Kidney (tissue), 14 donors: Measurements from ENCODE around the gene THOC7. TPM values are rescaled to one million over a fixed set of nuclear protein-coding genes. Genes with fewer than 3 reads are reported as not detected.

Source experiments
- DNase-seq, 5 donors: peaks; one replicate each; pipeline ENCODE4 v3.0.0-alpha.2; 2013 to 2020
- FAIRE-seq: peaks from 2 replicates; lab custom pipeline; 2012; peaks lifted over from hg19 to GRCh38; lab: Jason Lieb, UNC
- H3K27ac ChIP-seq, 2 donors: one replicate each; pipeline ENCODE4 v1.7.0; 2013; ENCODE audit warnings: low read depth in 2 of 2, low read length in 2 of 2, inconsistent platforms in 1 of 2
- H3K27me3 ChIP-seq: one replicate; pipeline ENCODE4 v1.7.1; 2013; ENCODE audit warnings: low read length, inconsistent platforms; ENCODE audit not compliant: control insufficient read depth, insufficient read depth
- H3K36me3 ChIP-seq, 3 donors: one replicate each; pipeline versions ENCODE4 v1.7.0 to v1.7.1; 2013; ENCODE audit warnings: low read length in 3 of 3, control low read depth in 1 of 3, inconsistent platforms in 1 of 3; ENCODE audit not compliant: insufficient read depth in 3 of 3, control insufficient read depth in 2 of 3
- H3K4me1 ChIP-seq, 3 donors: one replicate each; pipeline versions ENCODE4 v1.7.0 to v1.7.1; 2013; ENCODE audit warnings: low read length in 3 of 3, inconsistent platforms in 1 of 3, low read depth in 1 of 3; ENCODE audit not compliant: control insufficient read depth in 2 of 3, insufficient read depth in 2 of 3
- H3K4me3 ChIP-seq, 3 donors: one replicate each; pipeline versions ENCODE4 v1.7.0 to v1.8.1; 2013; ENCODE audit warnings: low read length in 3 of 3, control low read depth in 1 of 3, inconsistent platforms in 1 of 3
- H3K9ac ChIP-seq, 3 donors: one replicate each; pipeline versions ENCODE4 v1.7.0 to v1.7.1; 2013; ENCODE audit warnings: low read length in 3 of 3, control low read depth in 1 of 3, inconsistent platforms in 1 of 3
- H3K9me3 ChIP-seq, 3 donors: one replicate each; pipeline versions ENCODE4 v1.7.0 to v1.7.1; 2013; ENCODE audit warnings: low read length in 3 of 3, control low read depth in 1 of 3, inconsistent platforms in 1 of 3; ENCODE audit not compliant: control insufficient read depth in 2 of 3, insufficient read depth in 1 of 3
- intact Hi-C: fragments of 100-400 bp; cut with DNase I; formaldehyde crosslinking; loops from one replicate; pipeline ENCODE4 v1.11.1; 2022
- polyA plus RNA-seq: library from polyadenylated mRNA; stranded (reverse); fragments of 350-450 nt; fragmentation: Illumina TruSeq; extraction: RNeasy Lipid Tissue Mini Kit (QIAGEN cat#74804); gene quantifications from one replicate; pipeline ENCODE4 v1.2.3, GENCODE V29; 2014; ENCODE audit warnings: low read depth, low replicate concordance; ENCODE audit not compliant: insufficient read depth
- total RNA-seq: library from RNA; stranded (reverse); fragmentation: NEBNext Ultra II Directional; extraction: Animal tissue kit (Norgen Biotek cat#: 25700); gene quantifications from one replicate; pipeline ENCODE4 v1.2.1, GENCODE V29; 2021
- TF ChIP-seq, protein P1 (sequence below): IDR thresholded peaks from 3 replicates; pipeline ENCODE4 v1.5.1; 2012; ENCODE audit warnings: mild to moderate bottlenecking, moderate library complexity, borderline replicate concordance; ENCODE audit not compliant: insufficient read depth; ENCODE audit errors: extremely low read depth
- donor health status: control.
- donor health status: control.
- donor health status: control.
- donor health status: control.
- donor health status: control.
- donor health status: DM: yes; HTN: yes; CAD: no.
- donor health status: Normal renal cell carcinoma (clear cell type).

THOC7 gene
- total and polyA plus RNA-seq, 2 donors from 2014 or later, result 55.2 to 99.5 TPM

- Histone ChIP-seq H3K4me3 (peak overlapping the region; percentile 66 to 80 (median 74)), H3K9me3 (no peaks in the 10 kb centered on the region), H3K4me1 (peaks cover 0 to 8% (median 2%) of the 10 kb centered on the region in 3 donors), H3K9ac (peak overlapping the region; percentile 45 to 60 (median 51)), H3K36me3 (no peaks in the 10 kb centered on the region), H3K27me3 (no peaks in the 10 kb centered on the region), H3K27ac (peak overlapping the region; percentile 63 to 79)
- intact Hi-C loops, result no loop called here
- DNase-seq (peak; percentile 35 to 85 (median 52)), FAIRE-seq (no peak)
- TF ChIP-seq, protein P1, sequence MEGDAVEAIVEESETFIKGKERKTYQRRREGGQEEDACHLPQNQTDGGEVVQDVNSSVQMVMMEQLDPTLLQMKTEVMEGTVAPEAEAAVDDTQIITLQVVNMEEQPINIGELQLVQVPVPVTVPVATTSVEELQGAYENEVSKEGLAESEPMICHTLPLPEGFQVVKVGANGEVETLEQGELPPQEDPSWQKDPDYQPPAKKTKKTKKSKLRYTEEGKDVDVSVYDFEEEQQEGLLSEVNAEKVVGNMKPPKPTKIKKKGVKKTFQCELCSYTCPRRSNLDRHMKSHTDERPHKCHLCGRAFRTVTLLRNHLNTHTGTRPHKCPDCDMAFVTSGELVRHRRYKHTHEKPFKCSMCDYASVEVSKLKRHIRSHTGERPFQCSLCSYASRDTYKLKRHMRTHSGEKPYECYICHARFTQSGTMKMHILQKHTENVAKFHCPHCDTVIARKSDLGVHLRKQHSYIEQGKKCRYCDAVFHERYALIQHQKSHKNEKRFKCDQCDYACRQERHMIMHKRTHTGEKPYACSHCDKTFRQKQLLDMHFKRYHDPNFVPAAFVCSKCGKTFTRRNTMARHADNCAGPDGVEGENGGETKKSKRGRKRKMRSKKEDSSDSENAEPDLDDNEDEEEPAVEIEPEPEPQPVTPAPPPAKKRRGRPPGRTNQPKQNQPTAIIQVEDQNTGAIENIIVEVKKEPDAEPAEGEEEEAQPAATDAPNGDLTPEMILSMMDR, result no peak
Measured at GRCh38 chr3:63864008-63864964, 681 bp upstream of the THOC7 start.

DNA sequence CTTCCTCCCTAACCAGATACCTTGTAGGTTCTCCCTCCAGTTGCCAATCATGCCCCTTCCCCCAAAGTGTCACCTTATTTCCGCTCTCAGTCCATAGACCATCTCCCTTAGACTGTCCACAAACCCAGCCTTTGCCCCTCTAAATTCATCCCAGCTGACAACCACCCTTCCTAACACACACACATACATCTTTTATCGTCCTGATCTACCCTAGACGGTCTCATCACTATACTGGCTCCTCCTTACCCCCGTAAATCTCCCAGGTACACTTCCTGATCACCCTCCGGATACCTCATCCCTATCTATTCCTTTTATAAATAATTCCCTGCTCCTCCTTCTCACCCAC is 828 bp downstream of the THOC7 start:
- peaks cover 0 to 8% (median 2%) of the 10 kb centered on the region in 3 donors for H3K4me1 ChIP-seq
- no peak for FAIRE-seq
- H3K27ac ChIP-seq, result peak overlapping the region in 1 of 2 donors; percentile 74
- peak overlapping the region; percentile 69 to 82 (median 80) for H3K4me3 ChIP-seq
- TF ChIP-seq, protein P1, result no peak
- intact Hi-C loops, result no loop called here
- H3K27me3 ChIP-seq, result no peaks in the 10 kb centered on the region
- no peaks in the 10 kb centered on the region for H3K9me3 ChIP-seq
- DNase-seq, result no peak
- H3K9ac ChIP-seq, result peak overlapping the region; percentile 66 to 75 (median 67)
- H3K36me3 ChIP-seq, result no peaks in the 10 kb centered on the region

- DNase-seq, result no peak
Measured at GRCh38 chr3:63861306-63861705, 2.3 kb downstream of the THOC7 start.

More at GRCh38 chr3:63861306-63861705, 2.3 kb downstream of the THOC7 start:
- FAIRE-seq, result no peak
- TF ChIP-seq, protein P1, result no peak
- intact Hi-C loops, result no loop called here
- Histone ChIP-seq H3K9me3 (no peaks in the 10 kb centered on the region), H3K9ac (no peak overlapping the region), H3K4me3 (no peak overlapping the region), H3K36me3 (no peaks in the 10 kb centered on the region), H3K27ac (no peak overlapping the region), H3K27me3 (no peaks in the 10 kb centered on the region), H3K4me1 (peaks cover 0 to 8% (median 2%) of the 10 kb centered on the region in 3 donors)
